ENCODE results near the gene MC4R.

Gene MC4R

DNA sequence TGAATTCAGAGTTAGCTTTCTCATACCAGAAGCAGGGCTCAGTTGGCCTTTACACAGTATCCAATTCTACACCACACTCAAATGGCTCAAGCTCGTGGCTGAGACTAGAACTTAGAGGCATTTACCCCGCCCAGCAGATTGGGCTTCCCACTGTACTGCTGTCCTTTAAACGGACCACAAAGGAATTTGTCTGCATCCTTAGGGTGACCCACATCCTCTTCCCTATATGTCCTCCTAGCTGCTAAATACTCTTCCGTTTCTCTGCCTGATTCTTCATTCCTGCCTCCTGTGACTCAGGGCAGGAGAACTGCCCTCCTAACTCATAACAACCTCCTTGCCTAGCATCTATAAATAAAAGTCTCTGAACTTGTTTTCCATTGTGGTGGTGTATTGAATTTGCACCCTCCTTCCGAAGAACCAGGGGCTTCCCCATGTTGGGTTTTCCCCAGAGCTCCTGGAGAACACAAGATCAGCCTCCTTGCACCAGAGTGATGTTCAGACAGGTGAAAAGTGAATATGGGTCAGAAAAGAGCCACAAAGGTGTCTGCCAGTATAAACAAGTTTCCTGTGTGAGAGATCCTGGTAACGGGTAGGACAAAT is 32.0 kb upstream of the MC4R start:
- TF ChIP-seq, protein P1, sequence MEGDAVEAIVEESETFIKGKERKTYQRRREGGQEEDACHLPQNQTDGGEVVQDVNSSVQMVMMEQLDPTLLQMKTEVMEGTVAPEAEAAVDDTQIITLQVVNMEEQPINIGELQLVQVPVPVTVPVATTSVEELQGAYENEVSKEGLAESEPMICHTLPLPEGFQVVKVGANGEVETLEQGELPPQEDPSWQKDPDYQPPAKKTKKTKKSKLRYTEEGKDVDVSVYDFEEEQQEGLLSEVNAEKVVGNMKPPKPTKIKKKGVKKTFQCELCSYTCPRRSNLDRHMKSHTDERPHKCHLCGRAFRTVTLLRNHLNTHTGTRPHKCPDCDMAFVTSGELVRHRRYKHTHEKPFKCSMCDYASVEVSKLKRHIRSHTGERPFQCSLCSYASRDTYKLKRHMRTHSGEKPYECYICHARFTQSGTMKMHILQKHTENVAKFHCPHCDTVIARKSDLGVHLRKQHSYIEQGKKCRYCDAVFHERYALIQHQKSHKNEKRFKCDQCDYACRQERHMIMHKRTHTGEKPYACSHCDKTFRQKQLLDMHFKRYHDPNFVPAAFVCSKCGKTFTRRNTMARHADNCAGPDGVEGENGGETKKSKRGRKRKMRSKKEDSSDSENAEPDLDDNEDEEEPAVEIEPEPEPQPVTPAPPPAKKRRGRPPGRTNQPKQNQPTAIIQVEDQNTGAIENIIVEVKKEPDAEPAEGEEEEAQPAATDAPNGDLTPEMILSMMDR (IDR thresholded peaks at IDR 0.05; ENCODE audit: insufficient read depth, missing control alignments), result no peak
- FAIRE-seq (no peak), DNase-seq (ENCODE audit: insufficient read length, low spot score) (no peak)

DNA sequence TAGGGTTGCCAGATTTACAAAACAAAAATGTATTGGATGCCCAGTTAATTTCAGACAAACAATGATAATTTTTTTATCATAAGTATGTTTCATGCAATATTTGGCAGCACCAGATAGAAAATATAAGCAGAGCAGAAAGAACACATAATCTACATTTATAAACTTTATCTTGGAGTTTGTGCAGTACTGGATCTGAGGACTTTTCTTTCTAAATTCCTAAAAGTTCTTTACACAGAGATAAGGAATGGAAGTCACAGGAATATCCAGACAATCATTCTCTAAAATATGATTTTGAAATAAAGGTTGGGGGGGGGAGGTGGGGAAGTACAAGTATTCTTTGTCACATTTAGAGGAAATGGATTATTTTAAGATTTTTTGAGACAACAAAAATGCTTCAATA is 28.8 kb upstream of the MC4R start:
- no peak for DNase-seq (ENCODE audit: insufficient read length, low spot score)
- TF ChIP-seq, protein P1 (IDR thresholded peaks at IDR 0.05; ENCODE audit: insufficient read depth, missing control alignments), result no peak

DNA sequence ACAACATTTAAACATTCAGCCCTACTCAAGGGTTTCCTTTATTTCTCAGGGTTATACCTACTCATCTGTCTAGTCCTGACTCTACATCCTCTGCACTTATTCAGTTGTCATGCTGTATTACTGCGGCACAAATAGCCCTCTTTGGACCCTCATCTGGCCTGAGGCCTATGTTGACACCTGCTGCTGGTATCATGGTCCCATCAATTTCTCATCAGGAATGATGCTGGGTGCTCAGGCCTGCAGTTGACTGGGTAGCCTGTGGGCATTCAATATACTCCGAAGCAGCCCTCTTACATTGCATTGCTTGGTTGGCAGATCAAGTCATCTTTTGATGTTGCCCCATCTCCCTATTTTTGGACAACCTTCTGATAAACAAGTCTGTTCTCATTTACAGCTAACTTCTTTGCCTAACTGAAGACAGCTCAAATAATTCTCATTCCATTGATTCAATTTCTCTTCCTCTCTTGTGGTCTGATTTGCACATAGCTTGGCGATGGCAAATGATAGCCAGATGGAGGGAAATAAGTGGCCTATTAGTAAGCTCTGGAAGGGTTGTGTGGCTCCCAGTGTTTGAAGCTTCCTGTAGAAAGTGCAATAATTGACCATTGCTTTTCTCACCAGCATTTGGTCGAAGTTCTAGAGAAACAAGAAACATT is 19.1 kb upstream of the MC4R start:
- TF ChIP-seq, protein P1 (IDR thresholded peaks at IDR 0.05; ENCODE audit: insufficient read depth, missing control alignments), result no peak
- FAIRE-seq (no peak), DNase-seq (ENCODE audit: insufficient read length, low spot score) (no peak)

More for the DNA sequence above, 28.8 kb upstream of the MC4R start:
- FAIRE-seq, result peak; percentile 71

DNA sequence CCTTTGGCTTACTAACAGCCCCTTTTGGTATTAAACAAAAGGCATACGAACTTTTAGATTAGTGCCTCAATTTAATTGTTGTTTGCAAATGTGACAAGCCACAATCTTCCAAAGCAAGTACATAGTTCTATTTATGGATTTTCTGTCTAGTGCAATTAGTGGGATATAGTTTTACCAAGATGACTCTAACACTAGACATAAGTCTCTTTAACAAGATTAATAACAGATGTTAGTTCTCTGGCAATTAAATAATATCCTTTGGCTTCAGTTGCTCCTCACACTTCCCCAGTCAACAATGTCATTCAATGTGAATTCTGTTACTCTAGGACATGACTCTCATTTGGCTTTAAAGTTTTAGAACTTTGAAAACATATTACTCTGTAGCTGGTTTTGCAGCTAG is 16.7 kb upstream of the MC4R start:
- TF ChIP-seq, protein P1 (IDR thresholded peaks at IDR 0.05; ENCODE audit: insufficient read depth, missing control alignments), result no peak
- DNase-seq (ENCODE audit: insufficient read length, low spot score), result peak; percentile 51
- peak; percentile 100 for FAIRE-seq

DNA sequence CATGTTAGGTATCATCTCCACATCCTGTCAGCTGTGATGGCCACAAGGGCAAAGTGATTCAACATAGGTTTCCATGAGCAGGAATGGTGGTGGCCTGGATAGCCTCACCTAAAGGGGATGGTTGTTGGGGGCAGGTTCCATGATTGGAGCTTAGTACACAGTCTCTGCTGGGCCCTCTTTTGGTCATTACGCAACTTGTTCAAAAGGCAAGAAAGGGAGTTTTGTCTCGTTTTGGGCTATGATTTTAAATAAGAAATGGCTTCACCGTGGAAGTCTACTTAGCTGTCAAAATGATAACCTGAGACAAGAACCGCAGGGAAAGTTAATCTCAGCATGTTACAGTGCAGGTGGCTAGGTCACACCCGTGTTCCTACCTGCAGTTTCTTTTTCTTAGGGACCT is 13.1 kb upstream of the MC4R start:
- TF ChIP-seq, protein P1 (IDR thresholded peaks at IDR 0.05; ENCODE audit: insufficient read depth, missing control alignments), result no peak
- FAIRE-seq (no peak), DNase-seq (ENCODE audit: insufficient read length, low spot score) (no peak)

DNA sequence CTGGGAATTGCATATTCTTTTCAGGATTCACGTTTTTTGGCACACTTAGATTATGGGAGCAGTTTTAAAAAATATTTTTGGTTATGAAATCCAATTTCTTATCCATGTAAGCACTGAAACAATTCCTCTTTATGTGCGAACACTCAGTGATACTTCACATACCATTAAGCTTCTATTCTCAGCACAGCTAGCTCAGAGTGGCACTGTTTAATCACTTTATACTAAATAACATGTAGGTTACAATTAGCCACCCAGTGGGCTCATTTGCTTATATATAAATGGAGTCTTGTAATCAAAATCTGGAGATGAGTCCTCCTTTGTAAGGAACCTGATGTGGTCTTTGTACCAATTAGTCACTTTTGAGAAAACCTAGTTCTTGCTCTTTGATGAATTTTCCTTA is 11.3 kb upstream of the MC4R start:
- DNase-seq (ENCODE audit: insufficient read length, low spot score) (no peak), FAIRE-seq (no peak)
- TF ChIP-seq, protein P1 (IDR thresholded peaks at IDR 0.05; ENCODE audit: insufficient read depth, missing control alignments), result no peak

DNA sequence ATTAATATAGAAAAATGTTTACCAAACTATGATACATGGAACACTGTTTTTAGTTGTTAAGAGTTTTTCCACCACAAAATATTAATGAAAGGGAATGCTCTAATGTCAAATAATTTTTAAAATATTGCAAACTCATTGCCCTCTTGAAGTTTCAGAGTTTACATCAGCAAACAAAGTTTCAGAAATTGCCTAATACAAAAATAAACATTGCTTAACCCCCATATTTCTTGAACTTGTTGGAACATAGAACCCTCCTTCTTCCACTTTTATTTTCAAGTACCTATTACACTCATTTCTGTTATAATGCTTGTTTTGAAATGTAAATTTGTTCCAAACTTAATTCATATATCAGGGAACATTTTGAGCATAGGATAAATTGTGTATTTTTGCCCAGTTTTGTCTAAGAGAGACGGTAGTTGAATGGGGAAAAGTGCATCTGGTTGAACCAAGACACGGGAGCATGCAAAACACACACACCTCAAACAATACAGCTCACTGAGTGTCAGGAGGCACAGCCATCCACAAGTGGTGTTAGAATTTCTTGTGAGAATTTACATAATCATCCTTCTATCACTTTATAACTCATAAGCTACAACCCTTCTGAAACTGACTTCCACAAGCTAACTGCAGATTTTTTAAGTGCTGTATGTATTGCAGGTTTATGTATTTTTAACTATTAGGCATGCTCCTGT is 5.3 kb upstream of the MC4R start:
- FAIRE-seq, result peak; percentile 99
- DNase-seq (ENCODE audit: insufficient read length, low spot score), result no peak
- TF ChIP-seq, protein P1 (IDR thresholded peaks at IDR 0.05; ENCODE audit: insufficient read depth, missing control alignments), result no peak

Data from D721Med (cell line).